Activated CD8-positive, alpha-beta T cell treated with anti-CD3 and anti-CD28 coated beads for 36 hours (primary cell): ENCODE measurements around the gene SPTBN1. TPM values are rescaled to one million over a fixed set of nuclear protein-coding genes. Genes with fewer than 3 reads are reported as not detected.

Source experiments
- ATAC-seq: fragments of 200-7000 bp; cut with Tn5 transposase; one replicate; pipeline ENCODE4 v1.10.0; 2021; ENCODE audit warnings: mild to moderate bottlenecking, moderate library complexity
- CTCF ChIA-PET: fragments of 350-600 bp; sonication (Branson Sonifier 250); formaldehyde crosslinking; loops from one replicate; lab custom pipeline; 2021; ENCODE audit warnings: antibody characterized with exemption; lab: Charles Lee
- POLR2A ChIA-PET: fragments of 350-600 bp; sonication (Branson Sonifier 250); formaldehyde crosslinking; loops from one replicate; lab custom pipeline; 2021; ENCODE audit warnings: antibody characterized with exemption; lab: Charles Lee
- DNase-seq: peaks from one replicate; pipeline ENCODE4 v3.0.0-alpha.2; 2020
- H3K27ac Mint-ChIP-seq: one replicate; pipeline ENCODE4 v1.8.0; 2021; ENCODE audit warnings: mild to moderate bottlenecking, mixed read lengths
- H3K27me3 Mint-ChIP-seq: one replicate; pipeline ENCODE4 v1.8.0; 2021; ENCODE audit warnings: mixed read lengths
- H3K36me3 Mint-ChIP-seq: one replicate; pipeline ENCODE4 v1.8.0; 2021; ENCODE audit warnings: low read depth, mixed read lengths
- H3K4me1 Mint-ChIP-seq: one replicate; pipeline ENCODE4 v1.8.0; 2021; ENCODE audit warnings: low read depth, mixed read lengths
- H3K4me3 Mint-ChIP-seq: one replicate; pipeline ENCODE4 v1.8.0; 2021; ENCODE audit warnings: mild to moderate bottlenecking, moderate library complexity, mixed read lengths
- H3K9me3 Mint-ChIP-seq: one replicate; pipeline ENCODE4 v1.8.0; 2021; ENCODE audit warnings: mixed read lengths
- intact Hi-C: fragments of 100-400 bp; cut with micrococcal nuclease; formaldehyde crosslinking; loops from one replicate; pipeline ENCODE4 v1.10.0; 2022
- total RNA-seq, 2 experiments: library from RNA; stranded (reverse); gene quantifications; one replicate each; pipeline ENCODE4 v1.2.3, GENCODE V29; 2021
- TF ChIP-seq, protein P1 (sequence below): fragments of 200-600 bp; IDR thresholded peaks from one replicate; pipeline ENCODE4 v1.8.0; 2022; ENCODE audit warnings: antibody characterized with exemption, mild to moderate bottlenecking

SPTBN1 gene
- total RNA-seq, 2 experiments from 2014 or later = 91.8 to 91.9 TPM

DNA sequence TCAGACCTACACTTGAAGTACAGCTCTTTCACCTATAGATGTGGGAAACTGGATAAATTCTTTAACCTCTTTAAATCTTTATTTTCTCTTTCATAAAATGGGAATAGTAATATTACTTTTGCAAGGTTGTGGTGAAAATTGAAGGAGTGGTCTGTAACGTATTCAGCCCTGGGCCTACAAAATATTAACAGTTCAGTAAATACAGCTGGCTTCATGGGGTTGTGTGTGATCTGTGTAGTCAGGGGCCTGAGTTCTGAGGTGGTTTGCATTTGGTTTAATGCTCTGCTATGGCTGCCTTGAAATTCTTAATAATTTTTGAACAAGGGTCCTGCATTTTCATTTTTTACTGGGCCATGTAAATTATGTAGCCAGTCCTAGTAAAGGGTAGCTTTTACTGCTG lies 250.5 kb downstream of the SPTBN1 start:
- no peak overlapping the region for H3K27ac Mint-ChIP-seq
- no peak for ATAC-seq
- no peak overlapping the region for H3K4me3 Mint-ChIP-seq
- intact Hi-C loops = no loop called here
- ChIA-PET CTCF (interaction anchor here (1.1 to 7.0 kb wide), 9 partner anchors 8 to 501 kb away, joined by 3 to 218 read pairs (median 7); no protein-coding TSS in a partner anchor), POLR2A (interaction anchor here (1.9 kb wide), 1 partner anchor 17 kb away, joined by 8 read pairs; the partner anchor contains the start of gene EML6)
- peaks cover 5% of the 10 kb centered on the region for H3K4me1 Mint-ChIP-seq
- H3K36me3 Mint-ChIP-seq = no peaks in the 10 kb centered on the region
- H3K27me3 Mint-ChIP-seq = peaks cover 23% of the 10 kb centered on the region
- no peak for DNase-seq
- TF ChIP-seq, protein P1, sequence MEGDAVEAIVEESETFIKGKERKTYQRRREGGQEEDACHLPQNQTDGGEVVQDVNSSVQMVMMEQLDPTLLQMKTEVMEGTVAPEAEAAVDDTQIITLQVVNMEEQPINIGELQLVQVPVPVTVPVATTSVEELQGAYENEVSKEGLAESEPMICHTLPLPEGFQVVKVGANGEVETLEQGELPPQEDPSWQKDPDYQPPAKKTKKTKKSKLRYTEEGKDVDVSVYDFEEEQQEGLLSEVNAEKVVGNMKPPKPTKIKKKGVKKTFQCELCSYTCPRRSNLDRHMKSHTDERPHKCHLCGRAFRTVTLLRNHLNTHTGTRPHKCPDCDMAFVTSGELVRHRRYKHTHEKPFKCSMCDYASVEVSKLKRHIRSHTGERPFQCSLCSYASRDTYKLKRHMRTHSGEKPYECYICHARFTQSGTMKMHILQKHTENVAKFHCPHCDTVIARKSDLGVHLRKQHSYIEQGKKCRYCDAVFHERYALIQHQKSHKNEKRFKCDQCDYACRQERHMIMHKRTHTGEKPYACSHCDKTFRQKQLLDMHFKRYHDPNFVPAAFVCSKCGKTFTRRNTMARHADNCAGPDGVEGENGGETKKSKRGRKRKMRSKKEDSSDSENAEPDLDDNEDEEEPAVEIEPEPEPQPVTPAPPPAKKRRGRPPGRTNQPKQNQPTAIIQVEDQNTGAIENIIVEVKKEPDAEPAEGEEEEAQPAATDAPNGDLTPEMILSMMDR = no peak
- no peaks in the 10 kb centered on the region for H3K9me3 Mint-ChIP-seq

DNA sequence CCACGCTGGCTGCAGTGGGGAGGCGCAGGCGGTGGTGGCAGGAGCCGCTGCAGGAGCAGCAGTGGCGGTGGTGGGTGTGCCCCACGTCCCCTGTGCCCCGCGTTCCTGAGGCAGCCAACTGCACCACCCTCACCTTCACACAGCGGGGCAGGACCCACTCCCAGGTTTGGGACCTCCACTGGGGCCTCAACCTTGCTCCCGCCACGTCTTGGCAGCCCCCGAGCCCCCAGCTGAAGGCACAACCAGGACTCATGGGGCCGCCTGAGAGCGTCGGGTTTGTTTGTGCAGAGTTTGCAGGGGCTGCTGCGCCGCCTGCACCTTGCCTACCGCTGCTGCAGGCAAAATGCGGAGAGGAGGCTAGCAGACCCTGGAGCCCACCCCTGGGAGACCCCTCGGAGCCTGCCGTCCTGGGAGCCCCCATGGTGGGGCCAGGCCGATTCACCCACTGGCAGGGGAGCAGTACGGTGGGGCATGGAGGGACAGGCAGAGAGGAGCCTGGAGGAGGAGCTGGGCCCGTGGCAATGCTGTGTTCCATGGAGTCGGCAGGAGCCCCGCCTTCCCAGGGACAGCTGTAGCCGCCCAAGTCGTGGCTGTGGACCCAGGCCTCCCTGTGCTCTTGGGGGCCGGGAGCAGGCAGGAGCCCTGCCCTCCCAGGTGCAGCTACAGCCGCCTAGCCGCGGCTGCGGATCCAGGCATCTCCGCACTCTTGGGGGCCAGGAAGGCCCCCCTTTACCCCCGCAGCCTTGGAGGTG lies 252.6 kb downstream of the SPTBN1 start:
- peak; percentile 41 for ATAC-seq
- H3K27ac Mint-ChIP-seq = no peak overlapping the region
- CTCF ChIA-PET = interaction anchor here (1.5 to 7.0 kb wide), 8 partner anchors 11 to 185 kb away, joined by 4 to 218 read pairs (median 6); partner anchors contain the start of gene EML6
- H3K4me1 Mint-ChIP-seq = peaks cover 5% of the 10 kb centered on the region
- no peaks in the 10 kb centered on the region for H3K36me3 Mint-ChIP-seq
- intact Hi-C loops = no loop called here
- DNase-seq = no peak
- H3K9me3 Mint-ChIP-seq = no peaks in the 10 kb centered on the region
- TF ChIP-seq, protein P1 = no peak
- H3K4me3 Mint-ChIP-seq = peak overlapping the region; percentile 41
- POLR2A ChIA-PET = interaction anchor here (1.6 kb wide), 1 partner anchor 28 kb away, joined by 5 read pairs; no protein-coding TSS in a partner anchor
- peaks cover 25% of the 10 kb centered on the region for H3K27me3 Mint-ChIP-seq

DNA sequence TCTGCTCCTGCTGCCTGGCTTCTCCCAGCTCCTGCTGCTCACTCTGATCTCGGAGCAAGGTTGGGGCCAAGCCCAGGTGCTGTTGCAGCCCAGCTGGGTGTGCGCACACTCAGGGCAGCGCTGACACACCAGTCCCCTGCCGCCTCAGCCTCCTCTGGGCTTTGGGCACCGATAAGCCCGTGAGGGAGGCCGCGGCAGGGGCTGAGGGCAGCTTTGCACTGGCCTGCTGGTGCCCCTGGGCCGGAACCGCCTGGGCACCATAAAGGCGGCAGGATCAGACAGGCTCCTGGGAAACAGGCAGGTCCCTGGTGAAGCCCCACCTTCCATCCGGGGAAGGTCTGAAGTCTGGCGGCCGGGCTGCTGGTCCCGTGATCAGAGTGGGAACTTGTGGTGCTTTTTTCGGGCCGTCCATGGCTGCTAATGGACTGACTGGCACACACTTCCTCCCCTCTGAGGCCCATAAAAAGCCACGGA lies 253.2 kb downstream of the SPTBN1 start:
- DNase-seq (no peak), ATAC-seq (peak; percentile 59)
- intact Hi-C loops = no loop called here
- Mint-ChIP-seq H3K27me3 (peaks cover 25% of the 10 kb centered on the region), H3K27ac (no peak overlapping the region), H3K9me3 (no peaks in the 10 kb centered on the region), H3K4me1 (peaks cover 5% of the 10 kb centered on the region), H3K36me3 (no peaks in the 10 kb centered on the region), H3K4me3 (peak overlapping the region; percentile 27)
- ChIA-PET POLR2A (interaction anchor here (1.6 kb wide), 1 partner anchor 29 kb away, joined by 5 read pairs; no protein-coding TSS in a partner anchor), CTCF (interaction anchor here (0.6 to 7.0 kb wide), 8 partner anchors 11 to 233 kb away, joined by 3 to 218 read pairs (median 4); no protein-coding TSS in a partner anchor)
- TF ChIP-seq, protein P1 = no peak

DNA sequence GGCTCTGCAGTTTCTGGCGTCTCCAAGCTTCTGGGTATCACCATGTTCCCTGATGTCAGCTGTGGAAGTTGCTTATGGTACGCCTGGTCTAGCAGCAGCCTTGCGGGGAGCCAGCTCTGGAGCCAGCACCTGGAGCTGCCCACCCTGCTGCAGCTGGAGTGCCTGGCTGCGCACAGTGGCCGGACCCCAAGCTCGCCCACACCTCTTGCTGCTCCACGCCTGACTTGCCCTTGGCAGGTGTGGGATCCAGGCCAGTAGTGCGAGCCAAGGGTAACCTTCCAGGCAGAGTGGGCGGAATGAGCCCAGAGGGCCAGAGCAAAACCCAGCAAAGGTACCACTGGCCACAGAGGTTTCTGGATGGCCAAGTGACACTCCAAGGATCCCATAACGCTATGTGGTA lies 254.1 kb downstream of the SPTBN1 start:
- Mint-ChIP-seq H3K4me1 (peaks cover 5% of the 10 kb centered on the region), H3K9me3 (no peaks in the 10 kb centered on the region), H3K27me3 (peaks cover 25% of the 10 kb centered on the region), H3K36me3 (no peaks in the 10 kb centered on the region), H3K4me3 (no peak overlapping the region), H3K27ac (no peak overlapping the region)
- intact Hi-C loops = no loop called here
- POLR2A ChIA-PET = interaction anchor here (1.6 kb wide), 1 partner anchor 30 kb away, joined by 5 read pairs; no protein-coding TSS in a partner anchor
- ATAC-seq (no peak), DNase-seq (no peak)
- TF ChIP-seq, protein P1 = no peak
- CTCF ChIA-PET = interaction anchor here (0.6 to 7.0 kb wide), 6 partner anchors 10 to 232 kb away, joined by 3 to 218 read pairs (median 4); no protein-coding TSS in a partner anchor

DNA sequence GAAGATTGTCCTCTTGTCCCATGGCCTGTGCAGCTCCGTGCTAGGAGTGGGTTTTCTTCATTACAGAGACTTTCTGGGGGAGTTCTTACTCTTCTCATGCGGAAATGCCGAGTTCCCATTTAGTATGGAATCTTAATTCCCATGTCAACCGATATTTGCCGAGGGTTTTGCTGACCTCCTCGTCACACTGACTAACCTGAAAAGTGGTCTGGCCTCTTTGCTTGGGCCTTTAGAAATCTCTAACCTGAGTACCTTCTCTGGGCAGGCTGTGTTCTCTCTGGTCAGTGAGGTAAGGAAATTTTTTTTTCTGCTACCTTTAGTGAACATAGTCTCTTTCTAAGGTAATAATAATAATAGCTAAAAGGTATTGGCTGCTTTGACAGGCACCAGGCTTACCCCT lies 256.4 kb downstream of the SPTBN1 start:
- TF ChIP-seq, protein P1 = no peak
- Mint-ChIP-seq H3K27ac (no peak overlapping the region), H3K27me3 (peaks cover 28% of the 10 kb centered on the region), H3K4me3 (no peak overlapping the region), H3K36me3 (no peaks in the 10 kb centered on the region), H3K4me1 (peaks cover 5% of the 10 kb centered on the region), H3K9me3 (no peaks in the 10 kb centered on the region)
- DNase-seq (no peak), ATAC-seq (no peak)
- CTCF ChIA-PET = no interaction called here
- POLR2A ChIA-PET = no interaction called here
- intact Hi-C loops = no loop called here
